Subcutaneous adipose tissue (tissue), 4 donors: ENCODE data around the gene PLCG2. TPM values are rescaled to one million over a fixed set of nuclear protein-coding genes. Genes with fewer than 3 reads are reported as not detected.

ENCODE experiments used
- total RNA-seq, 4 donors: library from RNA; depleted of rRNA; stranded (reverse); fragments of >200 nt; gene quantifications; one replicate each; pipeline ENCODE4 v1.1.0, GENCODE V29; 2016
- TF ChIP-seq, protein P1 (sequence below): fragments of 450-650 bp; IDR thresholded peaks from one replicate; pipeline ENCODE4 v1.5.1; 2016; ENCODE audit warnings: low read depth, mild to moderate bottlenecking, control low read depth, antibody characterized with exemption, moderate library complexity

The PLCG2 gene
- total RNA-seq, 4 donors from 2014 or later = 19.8 to 34.9 (median 23.8) TPM

DNA sequence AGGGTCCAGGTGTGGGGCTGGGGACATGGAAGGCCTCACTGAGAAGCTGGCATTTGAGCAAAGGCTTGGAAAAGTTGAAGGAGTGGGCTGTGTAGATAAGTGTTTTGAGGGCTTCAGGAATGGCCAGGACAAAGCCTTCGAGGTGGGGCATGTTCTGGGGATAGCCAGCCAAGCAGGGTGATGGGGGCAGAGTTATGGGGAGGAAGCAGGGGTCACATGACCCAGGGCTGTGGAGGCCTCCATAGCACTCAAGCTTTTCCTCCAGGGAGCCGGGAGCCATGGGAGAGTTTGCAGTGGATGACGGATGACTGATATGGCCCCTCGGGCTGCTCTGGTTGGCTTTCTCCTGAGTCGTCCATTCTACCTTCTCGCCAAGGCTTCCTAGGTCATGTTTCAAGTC is 27.6 kb downstream of the PLCG2 start:
- TF ChIP-seq, protein P1, sequence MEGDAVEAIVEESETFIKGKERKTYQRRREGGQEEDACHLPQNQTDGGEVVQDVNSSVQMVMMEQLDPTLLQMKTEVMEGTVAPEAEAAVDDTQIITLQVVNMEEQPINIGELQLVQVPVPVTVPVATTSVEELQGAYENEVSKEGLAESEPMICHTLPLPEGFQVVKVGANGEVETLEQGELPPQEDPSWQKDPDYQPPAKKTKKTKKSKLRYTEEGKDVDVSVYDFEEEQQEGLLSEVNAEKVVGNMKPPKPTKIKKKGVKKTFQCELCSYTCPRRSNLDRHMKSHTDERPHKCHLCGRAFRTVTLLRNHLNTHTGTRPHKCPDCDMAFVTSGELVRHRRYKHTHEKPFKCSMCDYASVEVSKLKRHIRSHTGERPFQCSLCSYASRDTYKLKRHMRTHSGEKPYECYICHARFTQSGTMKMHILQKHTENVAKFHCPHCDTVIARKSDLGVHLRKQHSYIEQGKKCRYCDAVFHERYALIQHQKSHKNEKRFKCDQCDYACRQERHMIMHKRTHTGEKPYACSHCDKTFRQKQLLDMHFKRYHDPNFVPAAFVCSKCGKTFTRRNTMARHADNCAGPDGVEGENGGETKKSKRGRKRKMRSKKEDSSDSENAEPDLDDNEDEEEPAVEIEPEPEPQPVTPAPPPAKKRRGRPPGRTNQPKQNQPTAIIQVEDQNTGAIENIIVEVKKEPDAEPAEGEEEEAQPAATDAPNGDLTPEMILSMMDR = no peak

GRCh38 chr16:81807767-81808358 is 28.8 kb downstream of the PLCG2 start:
- TF ChIP-seq, protein P1 = no peak

- TF ChIP-seq, protein P1 = no peak
Measured at GRCh38 chr16:81808933-81809480, 29.9 kb downstream of the PLCG2 start.

GRCh38 chr16:81809567-81809966 is 30.5 kb downstream of the PLCG2 start:
- TF ChIP-seq, protein P1 = no peak

GRCh38 chr16:81810361-81810760 is 31.3 kb downstream of the PLCG2 start:
- TF ChIP-seq, protein P1 = no peak

- TF ChIP-seq, protein P1 = no peak
Measured at GRCh38 chr16:81810894-81811538, 31.9 kb downstream of the PLCG2 start.

DNA sequence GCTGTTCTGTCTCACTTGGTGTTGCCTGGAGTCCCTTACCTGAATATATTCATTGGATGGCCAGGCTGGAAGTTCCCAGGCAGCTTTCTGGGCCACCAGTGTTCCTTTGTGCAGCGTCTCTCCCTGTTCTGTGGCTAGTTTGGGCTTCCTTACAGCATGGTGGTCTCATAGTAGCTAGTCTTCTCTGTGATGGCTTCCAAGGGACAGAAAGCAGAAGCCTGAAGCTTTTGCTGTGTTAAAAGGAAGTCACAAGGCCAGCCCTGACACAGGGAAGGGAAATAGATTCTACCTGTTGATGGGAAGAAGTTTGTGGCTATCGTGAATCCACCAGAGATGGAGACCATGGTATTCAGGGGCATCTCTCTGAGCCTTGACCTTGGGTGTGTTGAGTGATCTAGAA is 34.6 kb downstream of the PLCG2 start:
- TF ChIP-seq, protein P1 = no peak
